Hematopoietic multipotent progenitor cell (in vitro differentiated cells): ENCODE results near the gene PLXNB2. TPM values are rescaled to one million over a fixed set of nuclear protein-coding genes. Genes with fewer than 3 reads are reported as not detected.
"Not testable (repeated sequence)": the region's sequence is repeated elsewhere in the genome, so short reads cannot be mapped to it uniquely, and the experiment has no call there.

Experiments
- DNase-seq, 3 donors: peaks; one replicate each; pipeline ENCODE4 v3.0.0-alpha.2; 2011 to 2015; ENCODE audit warnings: low read depth in 2 of 3, low spot score in 2 of 3
- total RNA-seq: library from RNA; depleted of rRNA; stranded (reverse); fragments of >200 nt; gene quantifications from one replicate; pipeline ENCODE4 v1.2.3, GENCODE V29; 2012

PLXNB2 gene
- total RNA-seq, 1 donor, result 91.8 TPM

GRCh38 chr22:50282361-50283155 lies 24.9 kb downstream of the PLXNB2 start:
- no peak for DNase-seq

DNA sequence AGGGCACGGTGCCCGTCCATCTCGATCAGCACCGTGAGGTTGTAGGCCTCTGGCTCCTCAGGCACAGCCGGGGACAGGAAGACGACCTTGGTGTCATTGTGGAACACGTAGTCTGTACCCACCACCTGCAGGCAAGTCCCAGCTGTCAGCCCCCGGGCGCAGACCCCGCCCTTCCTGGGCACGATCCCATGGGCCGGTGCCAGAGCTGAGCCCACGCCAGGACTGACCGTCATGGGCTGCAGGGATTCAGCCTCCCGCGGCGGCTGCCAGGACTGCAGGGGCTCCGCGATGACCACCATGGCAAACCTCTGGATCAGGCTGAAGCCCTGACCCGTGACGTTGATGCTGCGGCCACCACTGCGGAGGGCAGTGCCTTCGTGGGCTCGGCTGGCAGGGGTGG lies 25.5 kb downstream of the PLXNB2 start:
- DNase-seq, result no peak

- DNase-seq, result no peak
Observed at GRCh38 chr22:50281384-50281760, 26.1 kb downstream of the PLXNB2 start.

DNA sequence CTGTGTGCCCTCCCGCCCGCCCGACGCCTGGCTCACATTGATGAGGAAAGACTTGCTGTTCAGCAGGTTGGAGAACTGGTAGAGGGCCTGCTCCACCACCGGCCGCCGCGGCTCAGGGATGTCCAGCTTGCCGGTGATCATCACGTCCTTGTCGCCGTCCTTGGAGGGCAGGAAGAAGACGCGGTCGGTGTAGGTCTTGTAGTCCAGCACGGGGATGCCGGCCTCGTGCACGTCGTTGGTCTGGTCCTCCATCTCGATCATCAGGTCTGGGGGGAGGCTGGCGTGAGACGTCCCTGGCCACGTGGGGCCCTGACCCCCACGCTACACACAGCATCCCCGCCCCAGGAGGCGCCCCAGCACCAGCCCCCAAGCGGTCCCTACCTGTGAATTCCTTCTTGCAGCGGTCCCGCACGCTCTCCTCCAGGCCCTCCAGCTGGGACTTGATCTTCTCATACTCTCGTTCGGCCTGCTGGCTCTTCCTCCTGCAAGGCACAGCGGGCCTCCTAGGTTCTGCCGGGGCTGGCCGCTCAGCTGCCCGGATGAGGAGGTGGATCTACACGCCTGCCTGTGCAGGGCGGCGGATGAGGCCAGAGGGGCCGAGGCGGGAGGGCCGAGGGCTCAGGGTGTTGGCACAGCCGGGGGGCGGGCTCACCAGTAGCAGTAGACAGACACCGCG lies 26.6 kb downstream of the PLXNB2 start:
- no peak for DNase-seq

GRCh38 chr22:50280022-50280707 lies 27.3 kb downstream of the PLXNB2 start:
- no peak for DNase-seq

DNA sequence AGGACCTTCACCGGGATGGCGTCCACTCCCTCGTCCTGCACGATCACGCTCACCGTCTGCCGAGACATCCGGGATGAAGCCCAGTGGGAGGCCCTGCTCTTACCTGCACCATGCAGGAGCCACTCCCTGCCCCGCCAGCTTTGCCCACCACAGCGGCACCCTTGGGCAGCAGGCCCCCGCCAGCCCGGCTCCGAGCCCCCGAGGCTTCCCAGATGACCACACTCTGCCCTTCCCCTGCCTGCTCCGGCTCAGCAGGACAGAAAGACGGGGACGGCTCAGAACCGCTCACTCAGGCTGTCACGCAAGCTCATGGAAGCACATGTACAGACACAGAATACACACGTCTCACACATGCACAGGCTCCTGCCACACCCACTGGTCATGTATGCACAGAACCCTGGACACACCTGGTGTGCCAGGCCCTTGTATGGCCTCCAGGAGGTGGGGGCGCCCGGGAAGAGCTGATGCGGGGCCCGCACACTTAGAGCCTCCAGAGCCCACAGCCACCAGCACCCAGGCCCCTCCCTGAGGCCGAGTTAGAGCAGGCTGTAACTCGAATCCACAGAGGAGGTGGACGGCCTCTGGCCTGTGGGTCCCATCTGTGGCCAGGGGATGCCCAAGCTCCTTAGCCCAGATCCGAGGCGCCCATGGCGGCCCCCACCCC lies 28.4 kb downstream of the PLXNB2 start:
- no peak for DNase-seq

- DNase-seq, result no peak
Observed at GRCh38 chr22:50278461-50278860, 29.0 kb downstream of the PLXNB2 start.

DNA sequence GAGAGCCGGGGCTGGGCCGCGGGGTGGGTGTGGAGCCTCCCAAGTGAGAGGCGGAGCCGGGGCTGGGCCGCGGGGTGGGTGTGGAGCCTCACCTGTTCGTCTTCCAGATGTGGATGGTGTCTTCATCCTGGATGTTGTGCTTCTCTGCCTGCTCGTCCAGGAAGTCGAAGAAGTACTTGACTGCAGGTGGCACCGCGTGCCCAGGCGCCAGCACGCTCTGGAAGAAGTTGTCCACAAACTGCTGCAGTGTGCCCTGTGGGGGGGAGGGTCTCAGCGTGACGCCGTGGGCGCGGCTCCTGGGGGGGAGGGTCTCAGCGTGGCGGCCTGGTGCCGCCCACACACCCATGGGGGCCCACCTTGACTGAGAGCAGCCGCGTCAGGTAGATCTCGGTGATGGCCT lies 29.7 kb downstream of the PLXNB2 start:
- DNase-seq, result no peak

- peak in 2 of 3 donors; percentile 80 to 87 for DNase-seq
Observed at GRCh38 chr22:50276143-50276542, 31.3 kb downstream of the PLXNB2 start.

DNA sequence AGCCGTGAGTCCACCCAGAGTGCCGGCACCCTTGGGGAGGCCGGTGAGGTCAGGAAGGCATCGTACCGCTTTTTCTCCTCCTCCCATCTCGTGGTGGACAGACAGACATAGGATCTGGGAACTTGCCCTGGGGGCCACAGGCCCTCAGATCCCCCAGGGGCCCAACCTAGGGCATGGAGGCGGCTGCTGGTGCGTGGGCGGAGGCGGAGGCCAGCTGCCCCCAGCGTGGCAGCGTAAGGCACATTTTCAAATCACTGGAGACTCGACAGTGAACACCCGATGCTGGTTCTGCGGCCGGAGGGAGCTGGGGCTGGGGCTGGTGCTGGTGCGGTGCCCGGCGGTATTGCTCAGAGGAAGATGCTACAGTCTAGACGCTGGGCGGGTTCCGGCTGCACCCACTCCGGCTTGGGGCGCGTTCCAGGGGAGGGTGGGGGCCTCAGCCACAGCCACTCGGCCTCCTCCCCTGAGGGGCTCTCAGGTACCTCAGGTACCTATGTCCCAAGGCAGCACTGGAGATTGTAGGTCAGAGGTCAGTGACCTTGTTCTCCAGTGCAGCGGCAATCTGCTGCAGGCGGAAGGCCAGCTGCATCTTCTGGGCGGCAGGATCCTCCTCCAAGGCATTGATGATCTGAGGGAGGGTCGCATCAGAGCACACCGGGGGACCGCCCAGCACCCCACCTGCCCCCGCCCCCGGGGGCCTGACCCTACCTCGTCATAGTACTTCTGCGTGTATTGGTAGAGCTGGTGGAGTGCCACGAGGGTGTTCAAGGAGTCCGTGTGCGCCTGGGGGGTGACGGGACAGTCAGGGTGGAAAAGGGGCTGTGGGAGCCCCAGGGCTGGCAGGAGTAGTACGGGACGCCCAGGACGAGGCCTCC lies 32.0 kb downstream of the PLXNB2 start:
- no peak for DNase-seq

DNA sequence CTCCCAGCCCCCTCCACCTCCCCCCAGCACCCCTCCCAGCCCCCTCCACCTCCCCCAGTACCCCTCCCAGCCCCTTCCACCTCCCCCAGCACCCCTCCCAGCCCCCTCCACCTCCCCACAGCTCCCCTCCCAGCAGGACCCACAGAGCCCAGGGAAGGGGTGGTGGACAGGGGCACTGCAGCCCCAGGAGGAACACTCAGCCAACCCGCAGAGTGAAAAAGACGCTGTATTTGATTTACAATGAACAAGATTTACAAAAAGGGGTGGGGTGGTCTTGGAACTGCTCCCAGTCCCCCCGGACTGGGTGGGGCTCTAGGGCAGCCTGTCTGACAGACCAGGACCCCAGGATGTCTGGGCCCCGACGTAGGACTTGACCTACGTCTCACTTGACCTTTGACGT lies 32.7 kb downstream of the PLXNB2 start:
- no peak for DNase-seq

DNA sequence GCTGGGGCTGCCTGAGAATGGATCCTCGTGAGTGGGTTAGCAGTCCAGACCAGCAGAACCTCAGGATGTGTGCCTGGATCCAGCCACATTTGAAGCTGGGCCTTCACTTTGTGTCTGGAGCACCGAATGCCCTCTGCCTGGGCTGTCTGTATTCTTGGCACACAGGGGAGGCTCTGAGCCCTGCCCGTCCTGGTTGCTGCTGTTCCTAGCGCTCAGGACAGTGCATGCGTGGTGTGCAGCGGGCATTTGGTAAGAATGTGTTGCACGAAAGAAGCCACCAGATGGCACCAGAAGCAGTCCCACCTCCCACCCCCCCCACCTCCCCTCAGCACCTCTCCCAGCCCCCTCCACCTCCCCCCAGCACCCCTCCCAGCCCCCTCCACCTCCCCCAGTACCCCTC lies 33.1 kb downstream of the PLXNB2 start:
- DNase-seq, result peak in 2 of 3 donors; percentile 68 to 73

GRCh38 chr22:50273781-50274180 lies 33.7 kb downstream of the PLXNB2 start:
- DNase-seq, result not testable (repeated sequence)

- not testable (repeated sequence) for DNase-seq
Observed at GRCh38 chr22:50273352-50273751, 34.1 kb downstream of the PLXNB2 start.

- no peak for DNase-seq
Observed at GRCh38 chr22:50272044-50272802, 35.2 kb downstream of the PLXNB2 start.

DNA sequence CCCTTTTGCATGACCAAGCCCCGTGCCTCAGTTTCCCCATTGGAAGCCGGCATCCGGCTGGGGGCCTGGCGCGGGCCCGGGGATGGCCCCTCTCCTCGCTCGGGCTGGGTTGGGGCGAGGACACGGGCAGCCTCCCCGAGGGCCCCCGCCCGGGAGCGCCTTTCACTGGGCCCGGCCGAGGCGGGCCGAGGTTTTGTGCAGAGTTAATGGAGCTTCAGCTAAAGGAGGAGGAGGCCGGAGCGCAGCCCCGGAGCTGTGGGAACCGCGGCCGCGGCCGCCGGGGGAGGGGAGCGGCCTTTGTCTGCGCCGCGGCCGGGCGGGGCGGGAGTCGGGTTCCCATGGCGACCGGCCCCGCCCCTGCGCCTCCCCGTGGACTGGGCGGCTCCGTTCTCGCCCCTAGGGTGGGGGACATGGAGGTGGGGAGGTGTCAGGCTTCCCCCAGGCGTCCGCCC lies 35.9 kb downstream of the PLXNB2 start:
- peak in 2 of 3 donors; percentile 44 to 56 for DNase-seq

DNA sequence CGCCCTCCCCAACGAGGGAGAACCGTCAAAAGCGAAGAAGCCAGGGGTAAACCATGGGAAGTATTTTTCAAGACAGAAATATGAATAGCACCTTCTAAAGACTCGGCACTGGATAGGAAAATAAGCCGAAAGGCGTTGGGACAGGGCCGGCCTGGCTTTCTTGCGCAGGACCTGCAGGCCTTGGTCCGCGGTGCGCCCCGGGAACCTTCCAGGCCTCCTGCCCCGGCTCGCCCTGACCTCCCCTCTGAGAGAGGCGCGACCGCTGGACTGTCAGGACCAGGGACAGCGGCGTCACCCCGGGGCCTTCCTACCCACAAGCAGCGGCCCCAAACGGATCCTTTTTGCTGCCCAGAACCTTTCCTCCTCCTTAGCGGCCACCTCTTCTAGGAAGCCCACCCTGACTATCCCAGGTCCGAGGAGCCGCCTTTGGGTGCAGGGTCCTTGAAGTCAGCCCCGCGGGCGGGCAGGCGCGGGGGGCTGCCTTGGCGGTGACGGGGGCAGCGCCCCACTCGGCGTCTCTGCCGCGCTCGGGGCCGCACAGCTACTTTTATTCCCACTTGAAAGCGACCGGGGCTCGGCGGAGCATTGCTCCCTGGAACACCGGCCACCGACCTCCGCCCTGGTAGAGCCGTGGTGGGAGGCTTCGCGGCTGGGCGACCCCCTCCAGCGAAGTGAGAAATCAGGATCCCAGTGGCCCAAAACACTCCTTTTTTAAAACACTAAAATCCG lies 36.6 kb downstream of the PLXNB2 start:
- peak; percentile 41 to 52 (median 47) for DNase-seq

DNA sequence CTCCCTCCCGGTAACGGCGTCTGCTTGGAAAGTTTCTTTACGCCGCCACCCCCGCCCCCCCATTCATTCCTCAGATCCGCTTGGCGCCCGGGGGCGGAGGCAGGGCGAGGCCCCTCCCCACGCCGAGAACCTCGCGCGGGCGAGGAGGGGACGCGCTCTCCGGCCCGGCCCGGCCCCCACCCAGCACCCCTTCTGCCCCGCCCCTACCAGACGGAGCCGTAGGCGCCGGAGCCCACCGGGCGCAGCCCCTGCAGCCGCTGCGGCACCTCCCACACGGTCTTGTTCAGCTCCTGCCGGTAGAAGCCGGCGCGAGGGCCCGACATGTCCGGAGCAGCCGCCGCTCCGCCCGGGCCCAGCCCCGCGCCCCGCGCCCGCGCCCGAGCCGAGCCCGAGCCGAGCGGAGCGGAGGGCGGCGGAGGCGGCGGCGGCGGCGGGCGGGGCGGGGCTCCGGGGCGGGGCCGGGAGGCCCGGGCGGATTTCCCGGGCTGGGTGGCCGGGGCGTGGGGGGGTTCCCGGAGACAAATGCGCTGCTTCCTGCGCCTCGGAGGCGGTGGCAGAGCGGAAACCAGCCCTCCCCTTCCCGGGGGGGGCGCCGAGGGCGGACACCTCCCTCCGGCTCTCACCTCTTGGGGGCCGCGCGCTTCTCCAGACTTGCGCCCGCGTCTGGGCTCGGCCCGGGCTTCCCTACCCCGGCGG lies 37.3 kb downstream of the PLXNB2 start, which contains the start of gene MAPK11:
Gene MAPK11 (minus strand): TSS at position 411 of the 696 bp plus-strand sequence. CDS start 88 bp downstream, at position 323.
- DNase-seq, result peak in 1 of 3 donors; percentile 48
